CD4-positive, CD25-positive, alpha-beta regulatory T cell (primary cell): Measurements from ENCODE around the gene TNFRSF8. TPM values are rescaled to one million over a fixed set of nuclear protein-coding genes. Genes with fewer than 3 reads are reported as not detected.

Source experiments
- ATAC-seq, 2 donors: fragments of 150-1000 bp; cut with Tn5 transposase; one replicate each; pipeline ENCODE4 v1.10.0; 2021; ENCODE audit warnings: low read depth in 2 of 2, moderate number of reproducible peaks in 2 of 2, moderate library complexity in 1 of 2
- DNase-seq, 3 donors: peaks; one replicate each; pipeline versions ENCODE4 v3.0.0 to v3.0.0-alpha.2; 2012 to 2022; ENCODE audit warnings: mixed read lengths in 1 of 3
- H3K27ac ChIP-seq: one replicate; pipeline ENCODE4 v1.7.0; 2013; ENCODE audit warnings: mild to moderate bottlenecking, low read length; ENCODE audit not compliant: insufficient read depth, poor library complexity, severe bottlenecking
- H3K27me3 ChIP-seq: one replicate; pipeline ENCODE4 v1.7.0; 2013; ENCODE audit warnings: low read length; ENCODE audit not compliant: control insufficient read depth, insufficient read depth
- H3K36me3 ChIP-seq: one replicate; pipeline ENCODE4 v1.7.0; 2013; ENCODE audit warnings: mild to moderate bottlenecking, low read length, moderate library complexity; ENCODE audit not compliant: control insufficient read depth, insufficient read depth
- H3K4me1 ChIP-seq: 2 replicates; pipeline ENCODE4 v1.7.0; 2013; ENCODE audit warnings: mild to moderate bottlenecking, low read length; ENCODE audit not compliant: insufficient read depth, control insufficient read depth, poor library complexity, severe bottlenecking
- H3K4me3 ChIP-seq: one replicate; pipeline ENCODE4 v1.7.0; 2013; ENCODE audit warnings: low read depth, mild to moderate bottlenecking, low read length, moderate library complexity
- H3K9me3 ChIP-seq, 2 experiments: 1 replicate in 1 of 2; 2 replicates in 1 of 2; pipeline ENCODE4 v1.7.0; 2013; ENCODE audit warnings: low read length in 2 of 2, mild to moderate bottlenecking in 1 of 2, moderate library complexity in 1 of 2; ENCODE audit not compliant: control insufficient read depth in 2 of 2
- H3K27ac Mint-ChIP-seq, 3 donors: one replicate each; pipeline ENCODE4 v1.8.0; 2020 to 2022; ENCODE audit warnings: mild to moderate bottlenecking in 3 of 3, mixed read lengths in 3 of 3, moderate library complexity in 2 of 3
- H3K27me3 Mint-ChIP-seq: one replicate; pipeline ENCODE4 v1.8.0; 2022; ENCODE audit warnings: mild to moderate bottlenecking, mixed read lengths
- H3K36me3 Mint-ChIP-seq: one replicate; pipeline ENCODE4 v1.8.0; 2020; ENCODE audit warnings: mixed read lengths
- H3K4me1 Mint-ChIP-seq, 4 donors: one replicate each; pipeline ENCODE4 v1.8.0; 2020 to 2022; ENCODE audit warnings: mixed read lengths in 4 of 4, mild to moderate bottlenecking in 1 of 4
- H3K4me3 Mint-ChIP-seq, 4 donors: one replicate each; pipeline ENCODE4 v1.8.0; 2020 to 2022; ENCODE audit warnings: mild to moderate bottlenecking in 4 of 4, mixed read lengths in 4 of 4, moderate library complexity in 3 of 4
- H3K9me3 Mint-ChIP-seq, 7 donors: one replicate each; pipeline ENCODE4 v1.8.0; 2020 to 2022; ENCODE audit warnings: mixed read lengths in 7 of 7, mild to moderate bottlenecking in 3 of 7, moderate library complexity in 2 of 7
- polyA plus RNA-seq, 4 donors: library from polyadenylated mRNA; unstranded; fragments of 300-500 nt; fragmentation: Illumina TruSeq; gene quantifications; one replicate each; pipeline ENCODE4 v1.2.3, GENCODE V29; 2021
- total RNA-seq: library from RNA; stranded (reverse); gene quantifications from one replicate; pipeline ENCODE4 v1.2.3, GENCODE V29; 2022

TNFRSF8 gene
- total and polyA plus RNA-seq, 5 donors from 2014 or later, result 1.1 to 3.2 (median 1.6) TPM

DNA sequence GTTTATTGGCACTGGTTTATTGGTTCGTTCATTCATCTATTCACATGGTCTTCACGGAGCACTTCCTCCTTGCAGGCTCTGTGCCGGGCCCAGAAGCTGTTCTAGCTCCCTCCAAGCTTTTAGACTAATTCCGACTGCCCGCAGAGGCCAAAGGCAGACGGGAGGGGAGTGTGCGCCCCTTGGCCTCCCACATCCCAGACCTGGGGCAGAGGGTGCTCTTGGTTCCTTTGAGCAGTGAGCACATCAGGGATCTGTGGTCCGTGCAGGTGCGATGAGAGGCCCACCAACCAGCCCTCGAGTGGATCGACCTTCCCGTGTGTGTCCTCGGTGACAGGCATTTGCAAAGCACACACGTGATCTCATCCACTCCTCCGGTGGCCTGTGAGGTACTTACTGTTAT lies 65.0 kb downstream of the TNFRSF8 start:
- Mint-ChIP-seq H3K4me1 (peaks cover 17 to 82% (median 55%) of the 10 kb centered on the region in 4 donors), H3K36me3 (no peaks in the 10 kb centered on the region), H3K27ac (peak overlapping the region; percentile 98 to 99 (median 98)), H3K9me3 (no peaks in the 10 kb centered on the region), H3K4me3 (peak overlapping the region; percentile 67 to 79 (median 79)), H3K27me3 (no peaks in the 10 kb centered on the region)
- peak overlapping the region; percentile 80 for H3K27ac ChIP-seq
- H3K4me1 ChIP-seq, result peaks cover 71% of the 10 kb centered on the region
- ATAC-seq (no peak), DNase-seq (peak in 1 of 3 donors; percentile 65)
- no peaks in the 10 kb centered on the region for H3K9me3 ChIP-seq
- H3K4me3 ChIP-seq, result peak overlapping the region; percentile 42
- no peaks in the 10 kb centered on the region for H3K36me3 ChIP-seq
- H3K27me3 ChIP-seq, result no peaks in the 10 kb centered on the region

DNA sequence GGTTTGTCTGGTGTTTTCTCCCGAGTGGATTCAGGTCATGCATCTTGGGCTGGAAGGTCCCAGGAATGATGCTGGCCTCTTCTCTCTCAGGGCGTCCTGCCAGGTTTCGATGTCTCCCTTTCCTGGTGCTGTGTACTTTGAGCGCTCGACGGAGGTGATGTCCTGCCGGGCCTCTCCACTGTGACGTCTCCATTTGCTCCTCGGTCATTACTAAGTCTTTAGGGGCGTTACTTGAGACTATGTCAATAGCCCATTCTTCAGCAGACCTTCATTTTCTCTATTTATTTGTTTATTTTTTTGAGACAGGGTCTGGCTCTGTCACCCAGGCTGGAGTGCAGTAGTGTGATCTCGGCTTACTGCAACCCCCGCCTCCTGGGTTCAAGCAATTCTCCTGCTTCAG lies 66.5 kb downstream of the TNFRSF8 start:
- Histone ChIP-seq H3K36me3 (no peaks in the 10 kb centered on the region), H3K4me1 (peaks cover 76% of the 10 kb centered on the region), H3K4me3 (no peak overlapping the region), H3K27me3 (no peaks in the 10 kb centered on the region), H3K27ac (no peak overlapping the region), H3K9me3 (no peaks in the 10 kb centered on the region)
- Mint-ChIP-seq H3K27ac (peak overlapping the region; percentile 56 to 98 (median 94)), H3K4me3 (peak overlapping the region in 2 of 4 donors; percentile 31 to 42), H3K4me1 (peaks cover 19 to 91% (median 64%) of the 10 kb centered on the region in 4 donors), H3K27me3 (no peaks in the 10 kb centered on the region), H3K36me3 (no peaks in the 10 kb centered on the region), H3K9me3 (no peaks in the 10 kb centered on the region)
- no peak for DNase-seq
- no peak for ATAC-seq

DNA sequence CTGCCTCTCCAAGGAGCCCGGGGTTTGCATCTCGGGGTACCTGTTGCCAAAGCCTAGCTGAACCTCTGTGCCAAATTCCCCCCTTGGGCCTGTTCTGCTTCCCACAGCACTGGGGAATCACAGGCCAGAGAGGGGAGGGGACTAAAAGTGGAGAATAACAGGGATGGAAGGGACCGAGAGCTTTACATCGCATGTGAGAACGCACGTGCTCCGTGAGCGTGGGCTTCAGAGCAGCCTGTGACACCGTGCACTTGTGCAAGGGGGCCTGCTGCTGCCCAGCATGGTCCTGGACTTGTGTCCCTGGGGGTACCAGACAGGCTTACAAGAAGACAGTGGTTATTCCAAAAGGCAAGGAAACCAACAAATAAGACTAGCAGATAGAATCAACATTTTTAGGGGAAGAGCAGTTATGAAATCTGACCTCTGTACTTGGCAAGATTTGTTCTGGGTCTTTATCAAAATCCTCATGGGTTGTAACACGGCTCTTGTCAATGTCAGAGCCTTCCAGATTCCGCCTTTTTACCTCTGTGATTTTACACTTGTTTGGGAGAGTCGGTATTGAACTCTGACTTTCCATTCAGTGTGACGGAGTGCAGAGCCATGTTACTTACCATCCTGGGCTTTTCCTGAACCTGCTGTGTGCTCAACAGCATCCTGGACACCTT lies 67.5 kb downstream of the TNFRSF8 start:
- Mint-ChIP-seq H3K9me3 (no peaks in the 10 kb centered on the region), H3K27ac (peak overlapping the region; percentile 66 to 98 (median 94)), H3K4me1 (peaks cover 14 to 84% (median 56%) of the 10 kb centered on the region in 4 donors), H3K4me3 (peak overlapping the region in 1 of 4 donors; percentile 48), H3K36me3 (no peaks in the 10 kb centered on the region), H3K27me3 (no peaks in the 10 kb centered on the region)
- DNase-seq, result no peak
- Histone ChIP-seq H3K27me3 (no peaks in the 10 kb centered on the region), H3K36me3 (no peaks in the 10 kb centered on the region), H3K4me1 (peaks cover 69% of the 10 kb centered on the region), H3K27ac (peak overlapping the region; percentile 88), H3K9me3 (no peaks in the 10 kb centered on the region), H3K4me3 (no peak overlapping the region)
- no peak for ATAC-seq

DNA sequence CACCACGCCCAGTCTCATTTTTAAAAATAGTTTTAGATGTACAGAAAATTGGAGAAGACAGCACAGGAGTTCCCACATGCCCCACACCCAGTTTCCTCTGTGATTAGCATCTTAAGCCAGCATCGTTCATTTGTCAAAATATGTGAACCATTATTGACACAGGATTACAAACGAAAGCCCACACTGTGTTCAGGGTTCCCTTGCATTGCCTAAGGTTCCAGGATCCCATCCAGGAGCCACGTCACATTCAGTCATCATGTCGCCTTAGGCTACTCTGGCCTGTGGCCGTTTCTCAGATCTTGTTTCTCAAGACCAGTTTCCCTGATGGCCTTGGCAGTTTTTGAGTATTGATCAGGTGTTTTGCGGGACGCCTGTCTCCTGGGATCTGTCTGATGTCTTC lies 69.0 kb downstream of the TNFRSF8 start:
- Mint-ChIP-seq H3K9me3 (no peaks in the 10 kb centered on the region), H3K27me3 (no peaks in the 10 kb centered on the region), H3K4me3 (peak overlapping the region; percentile 63 to 86 (median 78)), H3K27ac (peak overlapping the region; percentile 97 to 98 (median 97)), H3K36me3 (no peaks in the 10 kb centered on the region), H3K4me1 (peaks cover 14 to 77% (median 50%) of the 10 kb centered on the region in 4 donors)
- DNase-seq (peak in 1 of 3 donors; percentile 55), ATAC-seq (no peak)
- Histone ChIP-seq H3K9me3 (no peaks in the 10 kb centered on the region), H3K4me3 (peak overlapping the region; percentile 57), H3K27ac (peak overlapping the region; percentile 88), H3K27me3 (no peaks in the 10 kb centered on the region), H3K4me1 (peaks cover 54% of the 10 kb centered on the region), H3K36me3 (no peaks in the 10 kb centered on the region)

DNA sequence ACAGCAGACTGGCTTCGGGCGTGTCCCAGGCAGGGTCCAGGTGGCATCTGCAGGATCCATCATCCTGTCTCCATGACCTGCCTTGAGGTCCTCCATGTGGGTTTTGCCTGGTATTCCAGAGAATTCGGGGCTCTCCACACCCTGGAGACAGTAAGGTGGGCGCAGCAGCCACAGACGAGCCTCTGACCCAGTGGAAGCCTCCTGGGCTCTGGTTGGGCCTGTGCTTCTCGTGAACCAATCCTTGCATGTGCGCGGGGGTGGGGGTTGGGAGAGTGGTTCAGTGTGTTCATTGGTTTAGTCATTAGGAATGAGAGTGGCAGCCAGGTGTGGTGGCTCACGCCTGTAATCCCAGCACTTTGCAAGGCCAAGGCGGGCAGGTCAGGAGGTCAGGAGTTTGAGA lies 71.6 kb downstream of the TNFRSF8 start:
- Mint-ChIP-seq H3K27ac (peak overlapping the region in 1 of 3 donors; percentile 41), H3K4me1 (peaks cover 6 to 60% (median 37%) of the 10 kb centered on the region in 4 donors), H3K36me3 (no peaks in the 10 kb centered on the region), H3K4me3 (no peak overlapping the region), H3K27me3 (no peaks in the 10 kb centered on the region), H3K9me3 (no peaks in the 10 kb centered on the region)
- H3K9me3 ChIP-seq, result no peaks in the 10 kb centered on the region
- no peaks in the 10 kb centered on the region for H3K27me3 ChIP-seq
- H3K36me3 ChIP-seq, result no peaks in the 10 kb centered on the region
- DNase-seq (no peak), ATAC-seq (no peak)
- H3K4me1 ChIP-seq, result peaks cover 38% of the 10 kb centered on the region
- H3K4me3 ChIP-seq, result no peak overlapping the region
- no peak overlapping the region for H3K27ac ChIP-seq

DNA sequence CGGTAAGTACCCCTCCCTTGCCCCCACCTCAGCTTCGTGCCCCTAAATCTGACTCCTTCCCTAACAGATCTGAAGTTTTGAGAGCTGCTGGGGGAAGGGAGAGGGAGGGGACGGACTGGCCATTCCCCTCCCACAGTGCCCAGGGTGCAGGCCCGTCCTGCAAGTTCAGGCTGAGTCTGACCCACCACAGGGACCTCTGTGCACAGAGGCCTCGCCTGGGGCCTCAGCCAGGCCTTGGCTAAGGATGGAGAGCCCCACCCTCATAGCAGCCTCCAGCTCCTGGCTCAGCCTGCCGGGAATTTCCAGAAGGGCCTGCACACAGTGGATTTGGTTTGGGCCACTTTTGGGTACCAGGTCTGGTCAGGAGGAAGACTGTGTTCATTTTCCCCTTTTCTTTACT lies 72.5 kb downstream of the TNFRSF8 start:
- ATAC-seq (no peak), DNase-seq (no peak)
- Histone ChIP-seq H3K27ac (peak overlapping the region; percentile 36), H3K9me3 (no peaks in the 10 kb centered on the region), H3K4me1 (peaks cover 32% of the 10 kb centered on the region), H3K4me3 (no peak overlapping the region), H3K27me3 (no peaks in the 10 kb centered on the region), H3K36me3 (no peaks in the 10 kb centered on the region)
- peak overlapping the region; percentile 82 to 94 (median 91) for H3K27ac Mint-ChIP-seq
- no peaks in the 10 kb centered on the region for H3K27me3 Mint-ChIP-seq
- peaks cover 6 to 52% (median 35%) of the 10 kb centered on the region in 4 donors for H3K4me1 Mint-ChIP-seq
- peak overlapping the region in 1 of 4 donors; percentile 7 for H3K4me3 Mint-ChIP-seq
- H3K9me3 Mint-ChIP-seq, result no peaks in the 10 kb centered on the region
- no peaks in the 10 kb centered on the region for H3K36me3 Mint-ChIP-seq

DNA sequence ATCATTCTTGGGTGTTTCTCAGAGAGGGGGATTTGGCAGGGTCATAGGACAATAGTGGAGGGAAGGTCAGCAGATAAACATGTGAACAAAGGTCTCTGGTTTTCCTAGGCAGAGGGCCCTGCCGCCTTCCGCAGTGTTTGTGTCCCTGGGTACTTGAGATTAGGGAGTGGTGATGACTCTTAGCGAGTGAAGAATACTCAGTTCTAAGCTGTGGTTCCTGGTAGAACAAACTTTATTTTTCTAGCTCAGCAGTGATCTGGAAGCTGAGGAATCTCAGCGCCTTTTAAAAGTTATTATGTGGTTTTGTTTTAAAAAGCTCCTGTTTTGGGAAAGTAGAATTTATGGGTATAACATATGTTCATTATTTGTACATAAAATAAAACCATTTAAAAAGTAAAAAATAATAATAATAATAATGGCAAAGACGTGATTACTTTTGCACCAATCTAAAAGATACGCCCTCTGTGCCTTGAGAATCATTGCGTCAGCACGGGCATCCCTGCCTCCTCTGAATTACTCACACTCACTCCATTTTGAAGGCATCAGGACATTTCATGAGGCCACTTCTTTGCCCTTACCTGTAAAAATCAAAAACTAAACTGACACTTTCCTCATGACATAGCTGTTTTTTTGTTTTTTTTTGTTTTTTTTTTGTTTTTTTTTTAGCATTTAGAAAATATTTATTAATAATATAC lies 74.0 kb downstream of the TNFRSF8 start:
- Histone ChIP-seq H3K27ac (peak overlapping the region; percentile 5), H3K36me3 (no peaks in the 10 kb centered on the region), H3K4me3 (no peak overlapping the region), H3K4me1 (peaks cover 22% of the 10 kb centered on the region), H3K27me3 (no peaks in the 10 kb centered on the region), H3K9me3 (no peaks in the 10 kb centered on the region)
- Mint-ChIP-seq H3K4me3 (no peak overlapping the region), H3K27me3 (no peaks in the 10 kb centered on the region), H3K9me3 (no peaks in the 10 kb centered on the region), H3K4me1 (peaks cover 6 to 45% (median 31%) of the 10 kb centered on the region in 4 donors), H3K27ac (peak overlapping the region in 2 of 3 donors; percentile 42 to 69), H3K36me3 (no peaks in the 10 kb centered on the region)
- DNase-seq (no peak), ATAC-seq (no peak)
